ENCODE data around the gene ADCK1. TPM values are rescaled to one million over a fixed set of nuclear protein-coding genes. Genes with fewer than 3 reads are reported as not detected.
"Not testable (repeated sequence)": the region's sequence is repeated elsewhere in the genome, so short reads cannot be mapped to it uniquely, and the experiment has no call there.

The ADCK1 gene
- polyA plus RNA-seq, 4 donors, result 8.5 to 12.1 (median 9.9) TPM

DNA sequence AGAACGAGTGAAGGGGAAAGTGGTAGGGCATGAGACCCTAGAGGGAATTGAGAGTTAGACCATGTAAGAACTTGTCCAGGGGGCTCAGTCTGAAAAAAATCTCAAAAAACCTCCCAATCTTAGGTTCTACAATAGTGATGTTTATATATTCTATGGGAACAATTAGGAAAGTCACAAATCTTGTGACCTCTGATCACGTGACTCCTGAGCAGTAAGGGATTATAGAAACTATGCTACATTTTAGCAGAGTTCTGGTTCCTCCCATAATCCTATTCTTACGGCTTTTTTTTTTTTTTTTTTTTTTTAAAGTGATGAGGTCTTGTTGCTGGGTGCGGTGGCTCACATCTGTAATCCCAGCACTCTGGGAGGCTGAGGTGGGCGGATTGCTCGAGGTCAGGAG, 5.8 kb downstream of the ADCK1 start:
- DNase-seq (ENCODE audit: low read depth in 4 of 4, low spot score in 3 of 4), result no peak

GRCh38 chr14:77808250-77808649, 8.3 kb downstream of the ADCK1 start:
- DNase-seq (ENCODE audit: low read depth in 4 of 4, low spot score in 3 of 4), result no peak

GRCh38 chr14:77809011-77809410, 9.1 kb downstream of the ADCK1 start:
- no peak for DNase-seq (ENCODE audit: low read depth in 4 of 4, low spot score in 3 of 4)

DNA sequence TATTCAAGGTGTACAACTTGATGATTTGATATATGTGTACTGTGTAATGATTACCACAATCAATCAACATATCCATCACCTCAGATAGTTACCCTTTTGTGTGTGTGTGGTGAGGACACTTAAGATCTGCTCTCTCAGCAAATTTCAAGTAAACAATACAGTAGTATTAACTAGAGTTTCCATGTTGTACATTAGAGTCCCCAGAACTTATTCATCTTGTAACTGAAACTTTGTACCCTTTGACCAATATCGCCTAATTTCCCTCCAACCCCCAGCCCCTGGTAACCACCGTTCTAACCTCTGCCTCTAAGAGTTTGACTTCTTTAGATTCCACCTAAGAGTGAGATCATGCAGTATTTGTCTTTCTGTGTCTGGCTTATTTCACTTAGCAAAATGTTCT, 12.1 kb downstream of the ADCK1 start:
- no peak for DNase-seq (ENCODE audit: low read depth in 4 of 4, low spot score in 3 of 4)

- not testable (repeated sequence) for DNase-seq (ENCODE audit: low read depth in 4 of 4, low spot score in 3 of 4)
These were observed 12.8 kb downstream of the ADCK1 start for GRCh38 chr14:77812682-77813081.

- no peak for DNase-seq (ENCODE audit: low read depth in 4 of 4, low spot score in 3 of 4)
These were observed 22.4 kb downstream of the ADCK1 start for GRCh38 chr14:77822307-77822706.

- no peak for DNase-seq (ENCODE audit: low read depth in 4 of 4, low spot score in 3 of 4)
These were observed 22.8 kb downstream of the ADCK1 start for GRCh38 chr14:77822741-77823140.

DNA sequence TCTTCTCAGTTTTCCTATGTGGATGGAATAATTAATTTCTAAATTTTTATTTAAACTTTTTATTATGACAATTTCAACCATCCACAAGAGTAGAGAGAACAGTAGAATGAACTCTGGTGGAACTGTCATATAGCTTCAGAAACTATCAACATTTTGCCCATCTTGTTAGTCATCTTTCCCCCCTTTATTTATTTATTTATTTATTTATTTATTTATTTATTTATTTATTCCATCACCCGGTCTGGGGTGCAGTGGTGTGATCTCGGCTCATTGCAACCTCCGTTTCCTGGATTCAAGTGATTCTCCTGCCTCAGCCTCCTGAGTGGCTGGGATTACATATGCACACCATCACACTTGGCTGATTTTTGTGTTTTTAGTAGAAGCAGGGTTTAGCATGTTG, 23.5 kb downstream of the ADCK1 start:
- no peak for DNase-seq (ENCODE audit: low read depth in 4 of 4, low spot score in 3 of 4)

GRCh38 chr14:77825895-77826519, 26.1 kb downstream of the ADCK1 start:
- no peak for DNase-seq (ENCODE audit: low read depth in 4 of 4, low spot score in 3 of 4)

DNA sequence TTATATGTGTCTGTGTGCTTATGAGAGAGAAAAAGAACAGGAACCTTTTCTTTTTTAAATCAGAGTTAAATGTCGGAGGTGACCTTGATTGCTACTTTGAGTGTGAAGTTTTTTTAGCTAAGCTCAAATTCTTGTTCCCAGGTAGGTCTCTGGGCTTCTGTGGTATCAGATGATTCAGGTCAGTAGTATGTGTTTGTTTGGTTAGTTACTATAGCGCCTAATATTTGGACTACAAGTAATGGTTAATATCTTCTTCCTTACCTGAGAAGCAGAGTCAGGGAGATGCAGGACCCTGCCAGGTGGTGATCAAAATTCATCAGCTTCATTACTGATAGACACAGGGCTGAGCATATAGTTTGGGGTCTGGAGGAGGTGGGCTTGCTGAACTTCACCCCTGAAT, 30.8 kb downstream of the ADCK1 start:
- DNase-seq (ENCODE audit: low read depth in 4 of 4, low spot score in 3 of 4), result no peak

- no peak for DNase-seq (ENCODE audit: low read depth in 4 of 4, low spot score in 3 of 4)
These were observed 32.4 kb downstream of the ADCK1 start for GRCh38 chr14:77832297-77832696.

- DNase-seq (ENCODE audit: low read depth in 4 of 4, low spot score in 3 of 4), result no peak
These were observed 38.0 kb downstream of the ADCK1 start for GRCh38 chr14:77837926-77838325.

- no peak for DNase-seq (ENCODE audit: low read depth in 4 of 4, low spot score in 3 of 4)
These were observed 39.1 kb downstream of the ADCK1 start for GRCh38 chr14:77838831-77839511.

- no peak for DNase-seq (ENCODE audit: low read depth in 4 of 4, low spot score in 3 of 4)
These were observed 43.3 kb downstream of the ADCK1 start for GRCh38 chr14:77843195-77843594.

DNA sequence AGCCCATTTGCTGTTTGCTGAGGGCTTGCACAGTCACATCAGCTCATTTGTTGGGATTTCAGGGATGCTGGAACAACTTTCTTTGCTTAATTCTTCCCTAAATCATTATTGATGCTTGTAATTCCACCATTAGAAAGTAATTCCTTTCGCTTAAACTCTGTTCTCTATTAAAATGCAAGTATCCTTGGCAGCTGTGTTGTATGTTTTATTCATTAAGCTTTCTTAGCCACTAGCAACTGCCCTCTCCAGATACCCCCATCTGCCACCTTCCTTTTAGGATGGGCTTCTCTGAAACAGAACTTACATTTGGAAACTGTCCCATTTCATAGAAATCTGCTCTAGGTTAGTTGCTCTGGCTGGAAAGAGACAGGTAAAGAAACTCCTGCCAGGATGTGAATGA, 43.7 kb downstream of the ADCK1 start:
- no peak for DNase-seq (ENCODE audit: low read depth in 4 of 4, low spot score in 3 of 4)

DNA sequence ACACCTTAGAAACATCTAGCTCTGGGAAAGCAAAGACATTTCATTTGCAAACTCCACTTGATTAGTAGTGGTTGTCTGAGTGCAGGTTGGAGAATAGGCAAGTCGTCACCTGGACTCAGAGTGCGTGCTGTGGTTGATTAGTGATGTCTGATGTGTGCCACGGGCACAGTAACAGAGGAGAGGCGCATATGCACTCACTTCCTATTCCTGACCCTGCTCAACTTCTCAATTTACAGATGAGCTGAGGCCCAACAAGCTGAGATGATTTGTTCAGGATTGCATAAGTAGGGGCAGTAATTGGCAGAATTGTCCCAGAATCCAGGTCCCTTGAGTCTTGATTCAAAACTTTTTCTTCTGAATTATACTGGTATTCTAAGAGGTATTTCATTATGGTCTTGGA, 44.9 kb downstream of the ADCK1 start:
- DNase-seq (ENCODE audit: low read depth in 4 of 4, low spot score in 3 of 4), result no peak

DNA sequence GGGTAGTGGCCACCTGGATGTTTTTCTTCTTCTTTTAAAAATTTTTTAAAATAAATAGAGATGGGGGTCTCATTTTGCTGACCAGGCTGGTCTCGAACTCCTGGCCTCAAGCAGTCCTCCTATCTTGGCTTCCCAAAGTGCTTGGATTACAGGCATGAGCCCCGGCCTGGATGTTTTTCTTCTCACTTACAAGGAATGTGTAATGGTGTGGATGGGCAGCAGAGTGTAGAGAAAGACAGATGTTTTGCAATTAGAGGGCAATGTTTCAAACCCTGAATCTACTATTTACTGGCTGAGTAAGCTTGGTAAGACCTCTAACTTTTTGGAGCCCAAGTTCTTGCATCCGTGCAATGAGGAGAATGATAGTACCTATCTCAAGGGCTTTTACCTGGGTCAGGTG, 48.1 kb downstream of the ADCK1 start:
- no peak for DNase-seq (ENCODE audit: low read depth in 4 of 4, low spot score in 3 of 4)

DNA sequence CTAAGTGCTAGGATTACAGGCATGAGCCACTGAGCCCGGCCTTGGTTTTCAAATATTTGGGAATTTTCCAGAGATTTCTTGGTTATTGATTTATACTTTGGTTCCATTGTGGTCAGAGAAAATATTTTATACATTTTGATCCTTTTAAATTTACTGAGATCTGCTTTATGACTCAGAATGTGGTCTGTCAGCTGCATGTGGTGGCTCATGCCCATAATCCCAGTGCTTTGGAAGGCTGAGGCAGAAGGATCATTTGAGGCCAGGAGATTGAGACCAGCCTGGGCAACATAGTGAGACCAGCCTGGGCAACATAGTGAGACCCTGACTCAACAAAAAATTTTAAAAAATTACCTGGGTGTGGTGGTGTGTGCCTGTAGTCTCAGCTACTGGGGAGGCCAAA, 49.8 kb downstream of the ADCK1 start:
- DNase-seq (ENCODE audit: low read depth in 4 of 4, low spot score in 3 of 4), result no peak

- no peak for DNase-seq (ENCODE audit: low read depth in 4 of 4, low spot score in 3 of 4)
These were observed 54.0 kb downstream of the ADCK1 start for GRCh38 chr14:77853919-77854318.

GRCh38 chr14:77856941-77857340, 57.0 kb downstream of the ADCK1 start:
- DNase-seq (ENCODE audit: low read depth in 4 of 4, low spot score in 3 of 4), result no peak

- no peak for DNase-seq (ENCODE audit: low read depth in 4 of 4, low spot score in 3 of 4)
These were observed 60.1 kb downstream of the ADCK1 start for GRCh38 chr14:77859934-77860570.

- DNase-seq (ENCODE audit: low read depth in 4 of 4, low spot score in 3 of 4), result no peak
These were observed 61.3 kb downstream of the ADCK1 start for GRCh38 chr14:77861201-77861600.

All from right renal pelvis (tissue), 4 donors.